GM21515 (cell line): ENCODE measurements around the gene ISCU.

Experiments
- ATAC-seq: cut with Tn5 transposase; IDR thresholded peaks from one replicate; pipeline ENCODE4 v1.9.1; 2021; ENCODE audit not compliant: unreplicated experiment

ISCU gene

DNA sequence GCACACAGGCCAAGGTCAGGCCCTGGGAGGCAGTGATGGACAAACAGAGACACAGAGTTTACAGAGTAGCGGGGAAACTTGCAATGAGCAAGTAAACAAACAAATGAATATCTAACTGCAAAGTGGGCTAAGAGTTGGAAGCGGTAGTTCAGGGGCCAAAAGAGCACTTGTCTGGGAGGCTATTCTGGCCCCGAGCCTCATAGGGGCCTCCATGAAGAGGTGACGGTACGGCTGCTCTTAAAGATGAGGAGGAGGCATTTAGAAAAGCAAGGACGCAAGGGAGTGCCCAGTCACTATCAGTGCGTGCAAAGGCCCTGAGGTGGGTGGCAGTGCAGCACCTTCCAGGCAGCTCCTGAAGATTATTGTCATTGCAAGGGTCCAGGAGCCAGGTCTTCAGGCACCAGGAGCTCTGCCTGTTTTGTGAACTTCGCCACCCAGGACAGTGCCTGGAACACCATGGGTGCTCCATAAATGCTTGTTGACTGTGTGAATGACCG lies 39.9 kb downstream of the ISCU start:
- no peak for ATAC-seq

DNA sequence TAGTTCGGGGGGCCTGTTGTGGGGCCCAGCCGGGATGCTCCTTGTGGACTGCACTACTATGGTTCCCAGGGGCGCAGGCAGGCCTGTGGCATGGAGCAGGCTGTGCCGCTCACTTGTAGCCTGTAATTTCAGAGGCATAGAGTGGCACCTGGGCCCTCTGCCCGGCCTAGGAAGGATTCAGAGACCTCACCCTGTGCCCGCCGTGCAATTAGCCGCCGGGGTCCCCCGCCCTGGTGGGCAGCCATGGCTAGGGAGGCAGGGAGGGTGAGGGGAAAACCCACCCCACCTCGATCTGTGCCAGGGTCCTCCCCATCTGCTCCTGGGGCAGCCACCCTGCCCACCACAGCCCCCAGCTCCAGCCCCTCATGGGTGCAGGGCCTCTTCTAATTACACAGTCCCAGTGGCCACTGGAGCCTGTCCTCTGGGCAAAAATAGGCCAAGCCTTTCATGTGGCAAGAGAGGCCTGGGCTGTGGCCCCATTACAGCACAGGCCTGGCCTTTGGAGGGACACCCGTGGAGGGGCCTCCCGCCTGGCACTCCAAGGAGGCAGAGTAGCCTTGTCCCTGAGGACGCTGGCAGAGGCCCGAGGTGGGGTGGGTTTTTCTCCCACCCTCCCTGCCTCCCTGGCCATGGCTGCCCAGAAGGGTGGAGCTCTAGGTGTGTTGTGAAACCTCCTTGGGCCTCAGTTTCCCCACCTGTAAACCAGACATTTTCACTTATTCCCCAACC lies 40.7 kb downstream of the ISCU start:
- ATAC-seq, result no peak

DNA sequence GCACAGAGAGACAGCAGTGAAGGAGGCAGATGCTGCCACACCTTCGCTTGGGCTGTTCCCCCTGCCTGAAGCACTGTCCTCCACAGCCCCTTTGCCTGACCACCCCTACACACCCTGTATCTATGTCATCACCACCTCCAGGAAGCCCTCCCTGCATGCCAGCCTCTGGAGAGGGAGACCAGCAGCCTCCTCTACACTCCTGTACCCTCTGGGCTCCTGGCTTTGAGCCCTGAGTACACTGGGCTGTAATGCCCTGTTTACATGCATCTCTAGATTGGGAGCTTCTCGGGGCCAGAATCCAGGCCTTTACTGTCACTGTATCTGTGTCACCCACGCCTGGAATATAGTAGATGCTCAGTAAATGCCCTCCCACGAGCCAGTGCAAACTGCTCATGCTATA lies 41.3 kb downstream of the ISCU start:
- ATAC-seq, result no peak

DNA sequence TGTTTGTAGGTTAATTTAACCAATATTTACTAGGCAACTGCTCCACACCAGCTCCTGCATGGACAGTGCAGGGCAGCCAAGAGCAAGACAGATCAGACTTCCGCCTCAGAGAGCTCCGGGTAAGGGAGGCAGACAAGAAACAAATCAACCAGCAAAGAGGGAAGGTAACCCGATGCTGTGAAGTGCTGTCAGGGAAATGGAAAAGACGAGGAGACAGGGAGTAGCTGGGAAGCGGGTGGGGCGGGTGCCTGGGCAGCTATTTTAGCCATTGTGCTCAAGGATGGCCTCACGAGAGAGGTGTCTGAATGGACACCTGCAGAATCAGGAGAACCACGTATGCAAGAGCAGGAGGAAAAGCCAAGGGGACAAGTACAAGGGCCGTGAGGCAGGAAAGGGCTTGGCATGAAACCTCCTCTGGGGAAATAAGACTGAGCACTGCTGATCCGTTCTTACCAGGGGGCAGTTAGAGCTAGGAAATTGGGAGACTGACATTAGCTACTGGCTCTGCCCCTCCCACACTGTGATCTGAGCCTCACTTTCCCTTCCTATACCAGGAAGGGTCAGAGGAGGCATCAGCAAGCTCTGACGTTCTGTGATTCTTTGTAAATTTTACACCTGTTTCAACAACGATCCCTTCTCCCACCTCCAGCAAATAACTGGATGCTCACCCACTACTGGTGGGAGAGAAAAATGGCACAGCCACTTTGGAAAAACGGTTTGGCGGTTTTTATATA lies 42.0 kb downstream of the ISCU start:
- no peak for ATAC-seq

DNA sequence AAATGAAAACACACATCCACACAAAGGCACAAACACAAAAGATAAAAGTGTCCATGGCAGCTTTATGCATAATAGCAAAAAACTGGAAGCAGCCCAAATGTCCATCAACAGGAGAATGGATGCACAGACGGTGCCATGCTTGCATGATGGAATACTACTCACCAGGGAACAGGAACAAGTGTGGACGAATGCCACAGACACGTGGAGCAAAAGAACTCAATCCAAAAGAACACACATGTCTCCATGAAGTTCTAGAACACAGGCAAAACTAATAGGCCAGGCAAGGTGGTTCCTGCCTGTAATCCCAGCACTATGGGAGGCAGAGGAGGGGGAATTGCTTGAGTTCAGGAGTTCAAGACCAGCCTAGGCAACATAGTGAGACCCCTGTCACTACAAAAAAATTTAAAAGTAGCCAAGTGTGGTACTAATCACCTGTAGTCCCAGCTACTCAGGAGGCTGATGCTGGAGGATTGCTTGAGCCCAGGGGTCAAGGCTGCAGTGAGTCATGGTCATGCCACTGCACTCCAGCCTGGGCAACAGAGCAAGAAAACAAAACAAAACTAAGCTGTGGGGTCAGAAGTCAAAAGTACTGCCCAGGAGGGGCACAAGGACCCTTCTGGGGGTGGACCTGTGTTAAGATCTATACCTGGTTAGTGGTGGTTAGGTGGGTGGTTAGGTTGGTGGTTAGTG lies 42.7 kb downstream of the ISCU start:
- ATAC-seq, result no peak

DNA sequence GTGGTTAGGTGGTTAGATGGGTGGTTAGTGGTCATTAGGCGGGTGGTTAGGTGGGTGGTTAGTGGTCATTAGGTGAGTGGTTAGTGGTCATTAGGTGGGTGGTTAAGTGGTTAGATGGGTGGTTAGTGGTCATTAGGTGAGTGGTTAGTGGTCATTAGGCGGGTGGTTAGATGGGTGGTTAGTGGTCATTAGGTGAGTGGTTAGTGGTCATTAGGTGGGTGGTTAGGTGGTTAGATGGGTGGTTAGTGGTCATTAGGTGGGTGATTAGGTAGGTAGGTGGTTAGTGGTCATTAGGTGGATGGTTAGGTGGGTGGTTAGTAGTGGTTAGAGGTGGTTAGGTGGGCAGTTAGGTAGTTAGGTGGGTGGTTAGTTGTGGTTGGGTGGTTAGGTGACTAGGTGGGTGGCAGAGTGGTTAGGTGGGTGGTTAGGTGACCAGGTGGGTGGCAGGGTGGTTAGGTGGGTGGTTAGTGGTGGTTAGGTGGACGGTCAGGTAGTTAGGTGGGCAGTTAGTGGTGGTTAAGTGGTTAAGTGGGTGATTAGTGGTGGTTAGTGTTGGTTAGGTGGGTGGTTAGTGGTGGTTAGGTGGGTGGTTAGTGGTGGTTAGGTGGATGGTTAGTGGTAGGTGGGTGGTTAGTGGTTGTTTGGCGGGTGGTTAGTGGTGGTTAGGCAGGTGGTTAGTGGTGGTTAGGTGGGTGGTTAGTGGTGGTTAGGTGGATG lies 43.5 kb downstream of the ISCU start:
- no peak for ATAC-seq

DNA sequence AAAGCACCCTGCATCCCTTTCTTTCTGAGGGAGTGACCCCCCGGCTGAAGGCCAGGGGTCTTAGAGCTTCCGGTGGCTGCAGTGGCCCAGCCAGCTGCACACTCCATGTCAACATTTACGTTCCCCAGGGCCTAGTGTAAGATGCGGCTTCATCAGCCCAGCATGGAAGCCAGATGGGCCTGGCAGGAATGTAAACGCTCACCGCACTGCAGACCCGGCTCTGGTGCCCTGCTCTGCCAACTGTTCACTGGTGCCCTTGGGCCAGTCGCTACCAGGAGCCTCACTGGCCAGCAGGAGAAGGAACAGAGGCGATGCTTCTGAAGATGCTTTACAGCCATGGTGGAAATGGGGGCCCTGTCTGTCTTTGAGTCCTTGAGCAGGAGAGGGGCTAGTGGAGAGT lies 44.1 kb downstream of the ISCU start:
- no peak for ATAC-seq

DNA sequence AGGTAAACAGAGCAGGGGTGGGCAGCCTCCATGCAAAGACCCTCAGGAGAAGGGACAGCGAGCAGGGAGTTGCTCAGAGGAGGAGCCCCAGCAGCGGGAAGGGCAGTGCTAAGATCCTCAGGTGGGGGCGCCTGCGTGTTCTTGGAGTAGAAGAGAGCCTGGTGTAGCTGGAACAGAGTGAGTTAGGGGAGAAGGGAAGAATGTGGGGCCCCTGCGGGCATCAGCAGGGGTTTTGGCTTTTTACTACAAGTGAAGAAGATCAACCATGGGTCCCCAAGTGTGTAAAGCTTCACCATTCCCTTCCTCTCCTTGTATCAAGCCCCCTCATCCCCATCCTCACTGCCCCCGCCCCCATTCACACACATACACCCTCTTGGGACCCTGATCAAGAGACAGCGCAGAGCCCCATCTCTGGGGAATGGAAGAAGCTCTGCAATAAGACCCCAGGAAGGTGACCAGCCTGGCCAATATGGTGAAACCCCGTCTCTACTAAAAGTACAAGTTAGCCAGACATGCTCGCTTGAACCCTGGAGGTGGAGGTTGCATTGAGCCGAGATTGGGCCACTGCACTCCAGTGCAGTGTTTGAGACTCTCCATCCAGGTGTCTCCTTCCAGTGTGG lies 45.7 kb downstream of the ISCU start:
- no peak for ATAC-seq

DNA sequence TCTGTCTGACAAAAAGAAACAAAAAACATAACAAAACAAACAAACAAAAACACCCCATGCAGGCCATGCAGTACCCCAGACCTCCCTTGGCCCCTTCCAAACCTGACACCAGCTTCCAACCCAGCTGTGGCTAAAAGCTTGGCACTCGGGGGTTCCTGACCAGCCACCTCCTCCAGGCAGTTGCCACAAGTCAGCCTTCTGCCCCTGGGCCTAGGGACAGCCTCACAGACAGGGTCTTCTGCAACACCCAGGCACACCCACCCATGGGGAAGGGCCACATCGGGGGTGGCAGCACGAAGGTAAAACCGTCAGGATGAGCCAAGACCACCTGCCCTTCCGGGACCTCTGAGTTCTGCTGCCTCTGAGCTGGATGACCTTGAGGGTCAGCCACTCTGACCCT lies 46.2 kb downstream of the ISCU start:
- no peak for ATAC-seq

DNA sequence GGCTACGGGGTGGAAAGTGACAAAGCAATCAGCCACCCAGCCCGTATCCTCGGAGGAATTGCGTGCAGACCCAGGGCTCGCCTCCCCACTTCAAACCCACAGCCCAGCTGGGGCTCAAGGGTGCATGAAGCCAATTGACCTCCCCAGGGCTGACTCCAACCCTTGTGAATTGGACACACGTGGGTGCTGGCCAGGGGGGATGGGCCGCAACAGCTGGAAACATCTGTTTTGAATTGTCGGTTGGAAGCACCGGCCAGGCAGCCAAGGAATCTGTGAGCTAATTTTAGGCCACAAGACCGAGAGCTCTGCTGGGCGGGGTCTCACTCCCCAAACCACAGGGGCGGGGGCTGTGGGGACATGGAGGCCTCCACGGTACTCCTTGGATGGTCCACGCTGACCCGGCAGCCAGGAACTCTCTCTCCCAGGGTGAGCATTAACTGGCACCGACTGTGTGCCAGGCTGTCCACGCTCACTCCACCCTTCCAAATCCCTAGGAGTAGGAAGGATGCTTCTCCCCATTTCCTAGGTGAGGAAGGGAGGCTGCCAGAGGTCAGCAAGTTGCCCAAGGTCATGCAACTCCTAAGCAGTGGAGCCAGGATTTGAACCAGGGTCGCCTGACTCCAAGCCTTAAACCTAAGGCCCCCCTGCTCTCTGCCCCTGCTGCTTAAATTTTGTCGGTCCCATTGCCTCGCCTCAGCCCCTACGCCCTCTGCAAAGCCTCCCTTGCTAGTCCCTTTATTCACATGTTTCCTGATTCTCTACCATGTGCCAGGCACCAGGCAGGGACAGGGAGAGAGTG lies 47.3 kb downstream of the ISCU start:
- ATAC-seq, result no peak

DNA sequence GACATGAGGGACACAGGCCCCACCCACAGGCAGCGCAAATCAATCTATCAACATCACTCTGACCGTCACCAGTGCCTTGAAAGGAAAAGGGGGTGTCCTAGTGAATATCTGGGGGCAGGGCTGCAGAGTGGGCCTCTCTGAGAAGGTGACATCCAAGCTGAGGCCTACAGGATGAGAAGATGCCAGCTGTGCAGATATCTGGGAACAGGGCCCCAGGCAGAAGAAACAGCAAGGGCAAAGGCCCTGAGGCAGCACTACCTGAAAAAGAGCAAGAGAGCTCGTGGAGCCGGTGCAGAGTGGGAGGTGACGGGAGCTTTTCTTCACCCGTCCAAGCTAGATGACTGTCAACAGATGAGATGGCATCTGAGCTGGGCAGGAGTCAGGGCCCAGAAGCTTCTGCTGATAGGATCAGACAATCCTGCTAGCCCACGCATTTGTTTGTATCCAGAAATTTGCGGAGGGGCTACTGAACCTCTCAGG lies 48.0 kb downstream of the ISCU start:
- ATAC-seq, result no peak

DNA sequence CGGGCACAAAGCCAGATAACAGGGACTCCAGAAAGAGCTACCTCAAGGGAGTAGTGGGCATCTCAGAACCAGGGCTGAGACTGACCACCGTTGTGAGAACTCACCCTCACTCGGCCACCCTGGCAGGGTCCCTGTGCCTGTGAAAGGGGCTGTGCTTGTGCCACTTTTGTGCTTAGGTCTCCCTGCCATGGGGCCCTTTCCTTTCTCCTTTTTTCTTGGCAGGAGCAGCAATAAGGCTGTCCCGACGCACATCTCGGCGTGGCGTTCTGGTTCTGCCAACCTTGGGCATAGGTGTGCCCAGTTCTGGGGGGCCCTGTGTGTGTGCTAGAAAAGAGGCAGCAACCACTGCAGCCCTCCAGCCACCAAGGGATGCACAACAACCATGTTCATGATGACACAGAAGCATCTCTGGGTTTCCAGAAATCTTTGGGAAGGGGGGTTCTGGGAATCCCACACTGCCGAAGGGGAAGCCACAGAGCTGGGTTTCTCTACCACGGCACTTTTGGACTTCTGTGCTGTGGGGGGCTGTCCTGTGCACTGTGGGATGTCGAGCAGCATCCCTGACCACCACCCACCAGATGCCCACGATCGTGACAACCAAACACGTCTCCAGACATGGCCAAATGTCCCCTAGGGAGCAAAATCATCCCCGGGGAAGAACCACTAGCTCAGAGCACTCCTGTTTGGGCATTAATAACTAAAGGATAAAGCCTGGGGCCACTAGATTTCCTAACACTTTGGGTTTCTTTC lies 48.6 kb downstream of the ISCU start:
- no peak for ATAC-seq

DNA sequence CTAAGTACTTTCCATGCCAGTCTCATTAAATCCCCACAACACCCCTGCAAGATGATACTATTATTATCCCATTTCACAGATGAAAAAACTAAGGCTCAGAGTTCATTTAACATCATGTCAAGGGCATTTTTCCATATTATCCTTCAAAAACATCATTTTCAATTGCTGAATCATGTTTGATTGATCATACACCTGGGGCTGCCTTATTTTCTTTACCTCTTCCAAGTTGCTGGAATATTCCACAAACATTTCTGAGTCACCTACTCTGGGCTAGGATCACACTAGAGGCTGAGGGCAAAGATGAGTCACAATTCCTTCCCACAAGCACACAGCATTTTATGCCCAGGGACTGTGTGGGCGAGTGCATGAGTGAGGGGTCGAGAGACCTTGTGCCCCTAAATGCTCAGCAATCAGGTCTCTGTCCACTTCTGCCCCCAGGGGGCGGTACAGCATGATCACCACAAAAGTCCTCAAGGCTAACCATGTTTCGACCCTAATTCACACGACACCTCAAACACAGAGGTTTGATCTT lies 49.6 kb downstream of the ISCU start:
- ATAC-seq, result no peak

DNA sequence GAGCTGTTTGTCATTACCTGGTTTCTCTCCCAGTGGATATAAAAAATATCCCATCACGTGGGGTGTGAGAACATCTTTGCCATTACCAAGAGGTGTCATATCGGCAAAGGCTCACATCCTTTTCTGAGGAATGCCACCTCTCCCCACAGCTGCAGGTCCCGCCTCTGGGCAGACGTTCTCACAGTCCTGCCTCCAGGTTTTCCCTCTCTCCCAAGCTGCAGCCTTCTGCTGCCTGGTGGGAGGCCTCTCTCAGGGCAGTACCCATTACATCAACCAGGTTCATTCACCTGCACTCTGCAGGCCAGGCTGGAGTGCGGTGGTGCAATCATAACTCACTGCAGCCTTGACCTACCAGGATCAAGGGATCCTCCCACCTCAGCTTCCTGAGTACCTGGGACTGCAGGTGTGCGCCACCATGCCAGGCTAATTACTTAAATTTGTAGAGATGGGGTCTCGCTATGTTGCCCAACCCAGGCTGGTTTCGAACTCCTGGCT lies 50.4 kb downstream of the ISCU start:
- no peak for ATAC-seq

DNA sequence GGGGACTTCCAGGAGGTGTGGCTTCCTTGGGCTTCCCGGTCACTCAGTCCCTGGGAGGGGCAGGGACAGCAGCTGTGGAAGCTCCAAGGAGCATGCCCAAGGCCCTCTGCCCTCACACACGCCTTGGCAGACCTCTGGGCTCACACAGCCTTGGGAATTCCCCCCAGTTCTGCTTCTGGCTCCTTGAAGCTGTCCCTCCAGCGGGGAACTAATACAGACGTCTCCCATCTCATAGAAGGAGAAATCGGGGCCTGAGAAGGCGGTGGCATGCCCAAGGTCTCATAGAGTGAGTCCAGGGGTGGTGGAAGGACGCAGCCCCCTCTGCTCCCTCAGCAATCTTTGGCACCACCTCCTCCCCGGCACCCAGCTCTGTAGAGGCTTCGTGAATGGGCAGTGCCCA lies 51.2 kb downstream of the ISCU start:
- no peak for ATAC-seq

DNA sequence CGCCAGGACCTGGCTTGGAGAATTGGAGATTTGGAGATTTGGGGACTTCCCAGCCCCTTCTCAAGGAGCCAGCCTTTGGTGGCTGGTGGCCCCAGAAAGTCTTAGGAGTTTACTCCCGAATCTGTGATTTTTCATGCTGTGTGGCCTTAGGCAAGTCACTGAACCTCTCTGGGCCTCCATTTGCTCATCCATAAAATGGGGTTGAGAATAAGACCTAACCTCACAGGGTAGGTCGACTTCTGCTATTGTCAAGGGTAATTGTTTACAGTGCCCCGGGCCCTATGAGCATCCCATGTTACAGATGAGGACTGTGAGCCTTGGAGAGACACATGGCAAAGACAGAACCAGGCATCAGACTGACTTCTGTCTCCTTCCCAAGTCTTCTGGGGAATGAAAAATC lies 51.6 kb downstream of the ISCU start:
- ATAC-seq, result no peak

DNA sequence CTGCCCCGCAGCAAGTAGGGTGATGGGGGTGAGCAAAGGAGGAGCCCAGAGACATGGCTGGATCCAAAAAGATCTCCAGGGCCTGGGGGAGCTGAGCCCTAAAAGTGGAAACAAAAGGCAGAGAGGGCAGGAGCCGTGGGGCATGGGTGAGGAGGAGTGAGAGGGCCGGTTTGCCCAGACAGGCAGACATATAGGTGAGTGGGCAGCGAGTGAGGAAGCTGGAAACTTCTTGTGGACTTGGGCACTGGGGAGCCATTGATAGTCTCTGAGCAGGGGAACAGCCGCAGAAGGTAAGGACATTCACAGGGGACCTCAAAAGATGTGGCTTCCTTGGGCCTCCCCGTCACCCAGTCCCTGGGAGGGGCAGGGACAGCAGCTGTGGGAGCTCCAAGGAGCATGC lies 52.2 kb downstream of the ISCU start:
- no peak for ATAC-seq

DNA sequence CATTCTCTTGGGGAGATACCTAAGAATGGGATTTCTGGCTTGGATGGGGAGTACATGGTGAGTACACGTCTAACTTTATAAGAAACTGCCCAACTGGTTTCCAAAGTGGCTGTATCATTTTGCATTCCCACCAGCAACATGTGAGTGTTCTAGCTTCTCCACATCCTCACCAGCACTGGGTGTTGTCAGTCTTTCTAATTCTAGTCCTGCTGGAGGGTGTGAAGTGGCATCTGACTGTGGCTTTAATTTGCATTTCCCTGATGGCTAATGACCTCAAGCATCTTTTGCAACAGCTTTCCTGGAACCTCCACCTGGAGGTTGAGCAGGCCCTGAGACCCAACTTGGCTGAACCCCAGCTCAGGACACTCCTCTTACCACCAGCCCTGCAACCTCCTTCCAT lies 53.5 kb downstream of the ISCU start:
- ATAC-seq, result no peak

DNA sequence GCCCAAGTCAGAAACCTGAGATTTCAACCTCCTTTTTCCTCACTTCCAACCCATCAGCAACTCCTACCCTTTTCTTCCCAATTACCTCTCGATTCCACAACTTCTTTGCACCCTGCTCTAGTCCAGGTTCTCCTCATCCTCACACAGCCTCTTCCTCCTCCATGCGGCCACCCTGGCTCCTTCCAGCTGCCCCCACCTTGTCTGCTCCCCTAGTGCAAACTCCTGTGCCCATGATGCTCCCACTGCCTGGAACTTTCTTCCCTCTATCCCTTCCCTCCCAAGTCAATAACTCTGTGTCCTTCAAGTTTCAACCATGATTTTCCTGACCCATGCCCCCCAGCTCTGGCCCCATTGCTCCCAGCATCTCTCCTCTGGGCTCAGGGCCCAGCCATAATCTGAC lies 54.0 kb downstream of the ISCU start:
- no peak for ATAC-seq
